Hematopoietic multipotent progenitor cell treated with erythropoietin and hydrocortisone succinate and interleukin-3 and kit ligand, for 15 days (in vitro differentiated cells): ENCODE measurements around the gene LHB.
"Not testable (repeated sequence)": the region's sequence is repeated elsewhere in the genome, so short reads cannot be mapped to it uniquely, and the experiment has no call there.

Source experiments
- DNase-seq: peaks from one replicate; pipeline ENCODE4 v3.0.0-alpha.2; 2015; ENCODE audit warnings: low spot score

Gene LHB

GRCh38 chr19:49038111-49038510, 21.2 kb upstream of the LHB start:
- not testable (repeated sequence) for DNase-seq

- peak; percentile 58 for DNase-seq
Measured at GRCh38 chr19:49036815-49037214, 19.9 kb upstream of the LHB start, which contains the start of gene CGB1. Gene CGB1, minus strand, starts transcription at chr19:49036895. Its CDS starts 184 bp downstream, at chr19:49036711.

- DNase-seq: peak; percentile 58
Measured at GRCh38 chr19:49031642-49032301, 14.9 kb upstream of the LHB start, which contains the start of gene CGB2. Gene CGB2, plus strand, starts transcription at chr19:49031890. Its CDS starts 206 bp downstream, at chr19:49032096.

- not testable (repeated sequence) for DNase-seq
Measured at GRCh38 chr19:49030323-49030722, 13.4 kb upstream of the LHB start.

- not testable (repeated sequence) for DNase-seq
Measured at GRCh38 chr19:49029749-49030148, 12.9 kb upstream of the LHB start.

GRCh38 chr19:49028686-49029085, 11.8 kb upstream of the LHB start:
- DNase-seq: not testable (repeated sequence)

- DNase-seq: not testable (repeated sequence)
Measured at GRCh38 chr19:49025599-49025998, 8.7 kb upstream of the LHB start.

- DNase-seq: not testable (repeated sequence)
Measured at GRCh38 chr19:49025088-49025487, 8.2 kb upstream of the LHB start.

GRCh38 chr19:49024233-49024632, 7.3 kb upstream of the LHB start, which contains the start of gene CGB3:
Gene CGB3, minus strand, starts transcription at chr19:49024333. Its CDS starts 362 bp downstream, at chr19:49023971.
- DNase-seq: not testable (repeated sequence)

- no peak for DNase-seq
Measured at GRCh38 chr19:49022116-49022515, 5.2 kb upstream of the LHB start.

- DNase-seq: no peak
Measured at GRCh38 chr19:49020931-49021895, 4.3 kb upstream of the LHB start.

- no peak for DNase-seq
Measured at GRCh38 chr19:49020342-49020741, 3.5 kb upstream of the LHB start.

- DNase-seq: no peak
Measured at GRCh38 chr19:49019242-49019932, 2.5 kb upstream of the LHB start.

- not testable (repeated sequence) for DNase-seq
Measured at GRCh38 chr19:49018388-49019241, 1.7 kb upstream of the LHB start.

- peak; percentile 13 for DNase-seq
Measured at GRCh38 chr19:49017666-49018351, 918 bp upstream of the LHB start.

GRCh38 chr19:49016067-49016839, 638 bp downstream of the LHB start:
- DNase-seq: no peak

- no peak for DNase-seq
Measured at GRCh38 chr19:49014870-49015255, 2.0 kb downstream of the LHB start.

- no peak for DNase-seq
Measured at GRCh38 chr19:49014123-49014869, 2.6 kb downstream of the LHB start.

GRCh38 chr19:49011194-49011593, 5.7 kb downstream of the LHB start:
- no peak for DNase-seq
